Tibial nerve (tissue), 4 donors: ENCODE measurements around the gene ATP5ME.

Experiments
- EP300 ChIP-seq, 2 donors: sonication (generic); formaldehyde crosslinking; IDR thresholded peaks; one replicate each; pipeline ENCODE4 v1.6.1; 2017; ENCODE audit warnings: antibody characterized with exemption in 2 of 2, mild to moderate bottlenecking in 1 of 2
- POLR2A ChIP-seq, 2 donors: fragments of 450-650 bp; IDR thresholded peaks; one replicate each; pipeline ENCODE4 v1.6.1; 2017; ENCODE audit warnings: antibody characterized with exemption in 2 of 2, mild to moderate bottlenecking in 2 of 2, moderate library complexity in 2 of 2
- TF ChIP-seq, protein P1 (sequence below), 5 experiments: fragments of 200-600 bp in 3 of 5; fragments of 450-650 bp in 2 of 5; sonication (generic) in 3 of 5; IDR thresholded peaks; one replicate each; pipeline ENCODE4 v1.5.1; 2016 to 2019; ENCODE audit warnings: antibody characterized with exemption in 5 of 5, mild to moderate bottlenecking in 3 of 5, moderate library complexity in 2 of 5

GRCh38 chr4:628821-629635 lies 45.0 kb downstream of the ATP5ME start:
- TF ChIP-seq, protein P1, sequence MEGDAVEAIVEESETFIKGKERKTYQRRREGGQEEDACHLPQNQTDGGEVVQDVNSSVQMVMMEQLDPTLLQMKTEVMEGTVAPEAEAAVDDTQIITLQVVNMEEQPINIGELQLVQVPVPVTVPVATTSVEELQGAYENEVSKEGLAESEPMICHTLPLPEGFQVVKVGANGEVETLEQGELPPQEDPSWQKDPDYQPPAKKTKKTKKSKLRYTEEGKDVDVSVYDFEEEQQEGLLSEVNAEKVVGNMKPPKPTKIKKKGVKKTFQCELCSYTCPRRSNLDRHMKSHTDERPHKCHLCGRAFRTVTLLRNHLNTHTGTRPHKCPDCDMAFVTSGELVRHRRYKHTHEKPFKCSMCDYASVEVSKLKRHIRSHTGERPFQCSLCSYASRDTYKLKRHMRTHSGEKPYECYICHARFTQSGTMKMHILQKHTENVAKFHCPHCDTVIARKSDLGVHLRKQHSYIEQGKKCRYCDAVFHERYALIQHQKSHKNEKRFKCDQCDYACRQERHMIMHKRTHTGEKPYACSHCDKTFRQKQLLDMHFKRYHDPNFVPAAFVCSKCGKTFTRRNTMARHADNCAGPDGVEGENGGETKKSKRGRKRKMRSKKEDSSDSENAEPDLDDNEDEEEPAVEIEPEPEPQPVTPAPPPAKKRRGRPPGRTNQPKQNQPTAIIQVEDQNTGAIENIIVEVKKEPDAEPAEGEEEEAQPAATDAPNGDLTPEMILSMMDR (IDR thresholded peaks at IDR 0.05): no peak
- TF ChIP-seq EP300 (IDR thresholded peaks at IDR 0.05) (no peak), POLR2A (IDR thresholded peaks at IDR 0.05) (no peak)
